Midbrain (tissue), 1 donor: Measurements from ENCODE around the gene EPHB1.
"Not testable (repeated sequence)": the region's sequence is repeated elsewhere in the genome, so short reads cannot be mapped to it uniquely, and the experiment has no call there.

ENCODE experiments used
- DNase-seq: peaks from one replicate; lab custom pipeline; 2025; lab: John Stamatoyannopoulos, UW

EPHB1 gene

GRCh38 chr3:135050536-135050935, 255.5 kb downstream of the EPHB1 start:
- DNase-seq, result no peak

DNA sequence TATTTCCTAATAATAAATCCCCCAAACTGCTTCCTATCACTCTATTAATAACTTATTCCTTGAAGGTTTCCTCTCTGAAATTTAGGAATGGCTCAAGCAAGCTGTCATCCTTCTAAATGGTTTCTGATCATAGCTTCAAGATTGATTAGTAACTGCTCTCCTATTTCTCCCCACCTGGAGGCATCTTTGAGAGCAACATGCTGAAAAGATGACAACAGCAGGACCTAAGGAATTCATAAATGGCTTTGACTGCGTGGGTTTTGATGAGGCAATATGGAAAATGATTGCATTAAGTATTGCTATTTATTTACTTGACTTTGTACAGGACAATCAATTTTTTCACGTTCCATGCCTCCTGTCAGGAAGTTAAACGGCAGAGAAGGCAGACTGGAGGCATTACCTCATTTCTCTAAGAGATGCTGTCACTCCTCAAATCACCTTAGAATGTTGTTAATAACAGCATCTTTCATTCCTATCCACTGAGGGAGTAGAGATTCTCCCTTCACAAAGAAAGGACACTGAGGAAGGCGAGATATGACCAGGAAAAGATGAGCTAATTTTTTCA, 256.4 kb downstream of the EPHB1 start:
- DNase-seq, result no peak

DNA sequence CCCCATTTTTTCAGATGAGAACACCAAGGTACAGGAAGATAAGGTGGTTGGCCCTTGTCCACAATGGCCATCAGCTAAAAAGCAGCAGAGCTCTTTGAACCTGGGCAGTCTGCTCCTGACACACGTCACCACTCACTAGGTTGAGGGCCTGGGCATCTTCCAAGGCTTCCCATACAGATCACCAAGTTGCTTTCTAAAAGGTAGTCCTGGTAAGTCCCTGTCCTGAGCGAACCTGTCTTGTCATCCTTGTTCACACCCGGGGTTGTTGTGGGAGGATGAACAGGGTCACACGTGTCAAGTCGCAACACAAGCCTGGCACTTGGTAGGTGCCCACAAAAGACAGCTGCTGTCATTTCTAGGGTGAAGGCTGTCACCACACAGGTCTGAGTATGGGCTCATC, 260.4 kb downstream of the EPHB1 start:
- DNase-seq, result no peak

DNA sequence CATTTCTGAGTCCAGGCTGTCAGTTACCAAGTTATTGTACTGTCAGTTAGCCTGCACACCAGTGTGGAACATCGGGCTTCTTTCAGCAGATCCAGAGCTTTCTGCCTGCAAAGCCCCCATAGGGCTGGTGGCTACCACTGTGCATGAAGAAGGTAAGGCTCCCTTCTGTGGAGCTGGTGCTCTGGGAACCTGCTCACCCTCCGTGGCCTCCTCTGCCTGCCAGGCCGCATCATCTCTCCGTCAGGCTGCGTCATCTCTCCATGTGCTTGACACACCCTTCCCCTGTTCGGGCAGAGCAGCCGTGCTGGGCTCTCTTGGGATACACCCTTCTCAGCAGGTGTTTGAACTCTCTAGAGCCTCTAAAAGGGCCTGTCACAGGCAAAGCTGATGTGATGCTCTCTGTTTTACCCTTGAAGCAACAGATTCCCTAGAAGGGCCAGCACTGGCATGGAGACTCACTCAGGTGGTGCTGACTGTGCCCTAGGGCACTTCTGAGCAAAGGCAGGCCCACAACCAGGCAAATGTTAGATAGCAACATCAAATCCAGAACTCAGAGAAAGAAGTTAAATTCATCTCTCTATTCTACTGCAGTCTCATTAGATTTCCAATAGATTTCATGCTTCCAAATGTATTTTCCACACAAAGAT, 261.1 kb downstream of the EPHB1 start:
- no peak for DNase-seq

- no peak for DNase-seq
These were observed 261.8 kb downstream of the EPHB1 start for GRCh38 chr3:135056733-135057310.

GRCh38 chr3:135057996-135058395, 262.9 kb downstream of the EPHB1 start:
- DNase-seq, result no peak

- no peak for DNase-seq
These were observed 264.5 kb downstream of the EPHB1 start for GRCh38 chr3:135059580-135059979.

DNA sequence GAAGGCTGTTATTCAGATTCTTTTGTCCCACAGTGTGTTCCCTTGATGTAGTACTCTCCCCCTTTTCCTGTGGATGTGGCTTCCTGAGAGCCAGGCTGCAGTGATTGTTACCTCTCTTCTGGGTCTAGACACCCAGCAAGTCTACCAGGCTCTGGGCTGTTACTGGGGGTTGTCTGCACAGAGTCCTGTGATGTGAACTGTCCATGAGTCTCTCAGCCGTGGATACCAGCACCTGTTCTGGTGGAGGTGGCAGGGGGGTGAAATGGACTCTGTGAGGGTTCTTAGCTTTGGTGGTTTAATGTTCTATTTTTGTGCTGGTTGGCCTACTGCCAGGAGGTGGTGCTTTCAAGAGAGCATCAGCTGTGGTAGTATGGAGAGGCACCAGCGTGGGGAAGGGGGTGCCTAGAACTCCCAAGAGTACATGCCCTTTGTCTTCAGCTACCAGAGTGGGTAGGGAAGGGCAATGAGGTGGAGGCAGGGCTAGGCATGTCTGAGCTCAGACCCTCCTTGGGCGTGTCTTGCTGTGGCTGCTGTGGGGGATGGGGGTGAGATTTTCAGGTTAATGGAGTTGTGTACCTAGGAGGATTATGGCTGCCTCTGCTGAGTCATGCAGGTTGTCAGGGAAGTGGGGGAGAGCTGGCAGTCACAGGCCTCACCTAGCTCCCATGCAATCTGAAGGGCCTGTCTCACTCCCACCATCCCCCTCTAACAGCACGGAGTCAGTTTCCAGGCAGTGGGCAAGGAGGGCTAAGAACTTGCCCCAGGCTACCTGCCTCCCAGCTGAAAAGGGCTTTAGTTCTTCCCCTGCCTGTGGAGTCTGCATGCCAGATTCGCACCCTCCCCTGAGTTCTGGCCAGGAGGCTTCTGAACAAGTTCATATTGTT, 272.0 kb downstream of the EPHB1 start:
- DNase-seq, result not testable (repeated sequence)

- no peak for DNase-seq
These were observed 273.0 kb downstream of the EPHB1 start for GRCh38 chr3:135068011-135068410.

GRCh38 chr3:135069406-135069805, 274.3 kb downstream of the EPHB1 start:
- no peak for DNase-seq

DNA sequence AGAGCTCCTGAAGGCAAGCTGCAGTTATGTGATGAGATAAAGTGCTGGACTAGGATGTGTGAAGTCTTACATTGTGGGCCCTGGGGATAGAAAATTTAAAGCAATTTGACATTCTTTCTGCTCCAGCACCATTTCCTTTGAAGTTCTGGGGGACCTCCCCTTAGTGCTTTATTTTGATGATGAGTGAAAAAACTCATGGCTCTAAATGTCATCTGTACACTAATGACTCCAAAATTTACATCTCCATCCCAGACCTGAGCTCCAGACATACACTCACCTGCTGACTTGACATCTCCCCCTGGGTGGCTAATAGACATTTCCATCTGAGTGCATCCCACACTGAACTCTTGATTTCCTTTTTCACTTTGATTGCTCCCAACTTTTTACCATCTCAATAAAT, 276.4 kb downstream of the EPHB1 start:
- no peak for DNase-seq

- DNase-seq, result no peak
These were observed 277.4 kb downstream of the EPHB1 start for GRCh38 chr3:135072431-135072830.

GRCh38 chr3:135075157-135075556, 280.1 kb downstream of the EPHB1 start:
- no peak for DNase-seq

DNA sequence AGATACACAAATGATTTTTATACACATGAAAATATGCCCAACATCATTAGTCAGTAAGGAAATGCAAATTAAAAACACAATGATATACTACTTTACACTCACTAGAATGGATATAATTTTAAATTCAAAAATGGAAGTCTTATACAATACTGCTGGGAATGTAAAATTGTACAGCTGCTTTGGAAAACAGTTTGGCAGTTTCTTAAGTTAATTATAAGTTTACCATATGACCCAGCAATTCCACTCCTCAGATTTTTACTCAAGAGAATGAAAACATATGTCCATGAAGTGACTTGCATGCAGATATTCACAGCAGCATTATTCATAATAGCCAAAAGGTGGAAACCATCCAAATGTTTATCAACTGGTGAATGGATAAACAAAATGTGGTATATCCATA, 281.3 kb downstream of the EPHB1 start:
- DNase-seq, result no peak

DNA sequence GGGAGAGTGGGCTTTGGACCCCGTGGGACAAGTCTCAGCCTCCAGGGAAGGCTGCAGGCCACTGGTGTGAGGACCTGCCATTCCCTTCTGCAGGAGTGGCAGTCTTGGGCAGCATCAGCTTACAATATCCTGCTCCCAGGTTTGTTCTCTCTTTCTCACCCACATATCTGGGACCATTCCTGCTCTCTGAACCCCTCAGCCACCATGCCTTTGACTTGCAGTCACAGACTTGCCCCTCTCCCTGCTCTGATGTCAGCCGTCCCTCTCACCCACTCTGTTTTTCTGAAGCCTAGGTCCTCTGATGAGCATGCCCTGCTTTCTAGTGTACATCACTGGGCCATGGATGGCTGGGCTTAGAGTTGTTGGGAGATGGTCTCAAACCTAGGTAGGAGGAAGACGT, 282.1 kb downstream of the EPHB1 start:
- no peak for DNase-seq

DNA sequence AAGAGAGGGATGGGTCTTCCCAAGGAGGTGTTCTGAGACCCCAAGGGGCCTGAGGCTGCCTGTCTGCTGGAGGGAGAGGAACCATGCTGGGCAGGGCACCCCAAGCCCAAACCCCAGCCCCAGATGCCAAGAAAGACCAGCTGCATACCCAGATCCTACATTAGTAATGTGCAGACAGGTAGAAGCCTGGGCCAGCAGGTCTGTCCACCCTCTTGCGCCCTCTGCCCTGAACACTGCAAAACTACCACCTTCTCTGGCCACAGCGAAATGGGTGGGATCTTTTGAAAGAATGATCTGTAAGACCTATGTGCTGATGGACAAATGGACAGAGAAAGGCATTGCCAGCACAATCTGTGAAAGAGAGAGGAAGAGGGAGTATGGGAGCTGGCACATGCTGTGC, 283.2 kb downstream of the EPHB1 start:
- DNase-seq, result no peak

- DNase-seq, result no peak
These were observed 284.0 kb downstream of the EPHB1 start for GRCh38 chr3:135079095-135079494.

DNA sequence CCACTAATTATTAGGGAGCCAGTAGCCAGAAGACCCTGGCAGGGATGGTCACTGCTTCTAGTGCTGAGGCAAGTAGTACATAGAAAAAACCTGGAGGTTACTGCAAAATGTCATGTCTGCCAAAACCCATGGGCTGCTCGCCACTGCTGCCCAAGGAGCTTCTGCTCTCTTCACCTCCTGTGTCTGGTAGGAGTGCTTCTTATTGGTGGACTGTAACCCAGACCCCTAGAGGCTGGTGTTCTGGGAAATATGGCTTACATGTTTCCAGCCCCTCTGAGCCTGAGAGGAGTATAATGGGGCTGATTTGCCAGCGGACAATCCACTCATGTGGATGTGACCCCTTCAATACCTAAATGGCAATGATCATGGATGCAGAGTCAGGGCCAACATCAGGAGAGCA, 286.4 kb downstream of the EPHB1 start:
- no peak for DNase-seq

DNA sequence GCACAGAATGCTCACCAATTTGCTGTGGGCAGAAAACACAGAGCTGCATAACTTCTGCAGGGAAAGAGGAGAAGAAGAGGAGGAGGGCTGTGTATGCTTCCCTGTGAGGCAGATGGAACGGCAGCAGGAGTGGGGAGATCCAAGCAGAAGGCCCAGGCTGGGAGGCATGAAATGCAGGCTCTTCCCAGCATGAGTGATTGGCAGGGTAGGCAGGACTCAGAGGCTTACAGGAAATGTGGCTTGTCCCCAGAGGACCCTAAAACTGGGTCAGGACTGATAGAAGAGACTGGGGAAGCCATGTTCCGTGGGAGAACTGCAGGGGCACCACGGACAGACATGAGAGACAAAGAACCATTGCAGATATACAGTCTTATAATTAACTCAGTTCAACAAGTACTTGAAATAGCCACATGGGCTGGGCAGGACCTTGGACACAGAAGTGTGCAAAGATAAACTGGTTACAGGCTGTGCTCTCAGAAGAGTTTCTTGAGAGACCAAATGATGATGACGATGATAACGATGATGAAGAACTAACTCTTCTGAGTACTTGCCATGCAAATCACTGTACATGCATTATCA, 286.9 kb downstream of the EPHB1 start:
- DNase-seq, result no peak

DNA sequence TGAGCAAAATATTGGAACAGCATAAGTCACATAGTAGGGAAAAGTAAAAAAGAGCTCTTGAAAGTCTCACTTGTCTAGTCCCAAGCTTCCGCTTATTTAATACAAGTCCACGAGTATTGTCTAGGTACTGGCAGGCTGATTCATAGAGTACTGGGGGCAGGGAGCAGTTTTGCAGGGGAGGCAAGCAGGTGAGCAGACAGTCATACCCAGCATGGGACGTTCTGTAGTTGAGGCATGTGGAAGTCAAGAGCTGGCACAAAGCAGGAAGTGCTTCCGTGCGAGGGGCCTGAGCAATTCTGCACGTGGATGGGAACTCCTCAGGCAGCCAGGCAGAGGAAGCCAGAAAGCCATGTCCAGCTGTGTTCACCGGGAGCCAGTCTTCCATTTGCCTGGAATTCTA, 287.6 kb downstream of the EPHB1 start:
- DNase-seq, result no peak

DNA sequence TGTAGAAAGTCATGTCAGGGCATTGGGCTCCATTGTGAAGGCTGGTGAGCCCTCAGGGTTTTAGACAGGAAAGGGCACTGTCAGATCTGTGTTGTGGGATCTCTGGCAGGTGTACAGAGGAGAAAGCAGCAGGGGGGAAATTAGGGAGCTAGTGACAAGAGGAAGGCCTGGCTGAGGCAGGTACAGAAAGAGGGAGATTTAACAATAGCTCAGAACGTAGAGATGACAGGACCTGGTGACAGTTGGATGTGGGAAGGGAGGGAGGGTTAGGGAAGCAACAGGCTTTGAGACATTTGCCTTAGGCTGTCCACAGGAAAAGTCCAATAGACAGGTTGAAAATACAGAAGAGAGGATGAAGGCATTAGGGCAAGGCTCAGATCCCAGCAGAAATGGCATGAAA, 288.1 kb downstream of the EPHB1 start:
- DNase-seq, result no peak

- DNase-seq, result no peak
These were observed 288.7 kb downstream of the EPHB1 start for GRCh38 chr3:135083756-135084155.

GRCh38 chr3:135084405-135084804, 289.3 kb downstream of the EPHB1 start:
- DNase-seq, result no peak
